ENCODE measurements around the gene ZMYM3. TPM values are rescaled to one million over a fixed set of nuclear protein-coding genes. Genes with fewer than 3 reads are reported as not detected.

Gene ZMYM3
- total and polyA plus RNA-seq, 8 donors, result 2.9 to 53.6 (median 9.0) TPM

GRCh38 chrX:71210816-71211215, 43.1 kb downstream of the ZMYM3 start:
- H3K27me3 ChIP-seq, result peaks cover 0 to 10% (median 0%) of the 10 kb centered on the region in 3 donors
- intact Hi-C loops (cut with DNase I; ENCODE audit: low total_unique reads), result no loop called here
- DNase-seq, result no peak

GRCh38 chrX:71199252-71200008, 54.5 kb downstream of the ZMYM3 start:
- H3K27me3 ChIP-seq, result no peaks in the 10 kb centered on the region
- H3K9me3 ChIP-seq, result no peaks in the 10 kb centered on the region
- 59 to 80% (median 65%) methylated on average over 6 to 7 of the region's 7 CpGs for WGBS, 5 donors
- no peaks in the 10 kb centered on the region for H3K4me1 ChIP-seq
- DNase-seq, result no peak
- no peak overlapping the region for H3K27ac ChIP-seq
- H3K36me3 ChIP-seq, result no peaks in the 10 kb centered on the region
- TF ChIP-seq POLR2AphosphoS5 (IDR thresholded peaks at IDR 0.05) (no peak), POLR2A (IDR thresholded peaks at IDR 0.05) (no peak), CTCF (IDR thresholded peaks at IDR 0.05) (no peak), EP300 (IDR thresholded peaks at IDR 0.05) (no peak)
- H3K4me3 ChIP-seq, result no peak overlapping the region
- intact Hi-C loops (cut with DNase I; ENCODE audit: low total_unique reads), result no loop called here

More at GRCh38 chrX:71210816-71211215, 43.1 kb downstream of the ZMYM3 start:
- Histone ChIP-seq H3K27ac (no peak overlapping the region), H3K36me3 (no peaks in the 10 kb centered on the region), H3K4me1 (no peaks in the 10 kb centered on the region), H3K4me3 (no peak overlapping the region), H3K9me3 (no peaks in the 10 kb centered on the region)
- TF ChIP-seq EP300 (IDR thresholded peaks at IDR 0.05) (no peak), POLR2A (IDR thresholded peaks at IDR 0.05) (no peak), POLR2AphosphoS5 (IDR thresholded peaks at IDR 0.05) (no peak), CTCF (IDR thresholded peaks at IDR 0.05) (no peak)
- 77 to 88% (median 85%) methylated on average over 2 to 3 of the region's 3 CpGs for WGBS, 5 donors

GRCh38 chrX:71198066-71198465, 55.9 kb downstream of the ZMYM3 start:
- WGBS, 5 donors, result 56 to 84% (median 69%) methylated on average over 3 of the region's 3 CpGs
- no peak overlapping the region for H3K27ac ChIP-seq
- no peak for TF ChIP-seq POLR2A (IDR thresholded peaks at IDR 0.05)
- TF ChIP-seq POLR2AphosphoS5 (IDR thresholded peaks at IDR 0.05), result no peak
- TF ChIP-seq EP300 (IDR thresholded peaks at IDR 0.05), result no peak
- no peak for TF ChIP-seq CTCF (IDR thresholded peaks at IDR 0.05)
- intact Hi-C loops (cut with DNase I; ENCODE audit: low total_unique reads), result no loop called here
- no peaks in the 10 kb centered on the region for H3K36me3 ChIP-seq
- H3K27me3 ChIP-seq, result no peaks in the 10 kb centered on the region
- no peaks in the 10 kb centered on the region for H3K9me3 ChIP-seq
- no peaks in the 10 kb centered on the region for H3K4me1 ChIP-seq
- peak overlapping the region; percentile 4 to 29 (median 20) for H3K4me3 ChIP-seq
- no peak for DNase-seq

GRCh38 chrX:71195964-71196649, 57.8 kb downstream of the ZMYM3 start:
- WGBS, 5 donors, result 55 to 74% (median 63%) methylated on average over 4 of the region's 4 CpGs
- DNase-seq, result no peak
- Histone ChIP-seq H3K27ac (no peak overlapping the region), H3K4me3 (no peak overlapping the region), H3K4me1 (no peaks in the 10 kb centered on the region), H3K36me3 (no peaks in the 10 kb centered on the region), H3K9me3 (no peaks in the 10 kb centered on the region), H3K27me3 (no peaks in the 10 kb centered on the region)
- intact Hi-C loops (cut with DNase I; ENCODE audit: low total_unique reads), result no loop called here
- TF ChIP-seq EP300 (IDR thresholded peaks at IDR 0.05) (no peak), POLR2AphosphoS5 (IDR thresholded peaks at IDR 0.05) (no peak), POLR2A (IDR thresholded peaks at IDR 0.05) (no peak), CTCF (IDR thresholded peaks at IDR 0.05) (no peak)
